Measurements from ENCODE around the gene NRP1.

NRP1 gene

GRCh38 chr10:33347211-33347610 is 12.7 kb upstream of the NRP1 start:
- DNase-seq, result no peak

- DNase-seq, result no peak
Observed at GRCh38 chr10:33345236-33345635, 10.8 kb upstream of the NRP1 start.

DNA sequence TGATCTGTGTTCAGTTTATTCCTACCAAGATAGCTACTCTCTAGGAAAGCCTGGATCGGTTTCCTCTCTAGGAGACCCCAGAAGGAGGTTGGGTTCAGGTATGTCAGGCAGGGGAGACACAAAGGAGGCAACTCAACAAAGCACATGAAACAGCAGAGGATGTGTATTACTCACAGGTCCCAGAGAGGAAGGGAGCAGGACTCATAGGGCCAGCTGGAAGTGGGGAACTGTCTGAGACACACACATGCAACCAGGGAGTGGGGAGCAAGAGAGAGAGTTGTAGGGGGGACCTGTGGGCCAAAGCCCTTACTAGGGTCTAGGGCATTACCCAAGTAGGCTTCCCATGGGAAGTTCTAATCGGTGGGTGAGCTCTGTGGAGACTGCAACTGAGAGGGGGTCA is 10.2 kb upstream of the NRP1 start:
- no peak for DNase-seq

- DNase-seq, result no peak
Observed at GRCh38 chr10:33341637-33342036, 7.2 kb upstream of the NRP1 start.

DNA sequence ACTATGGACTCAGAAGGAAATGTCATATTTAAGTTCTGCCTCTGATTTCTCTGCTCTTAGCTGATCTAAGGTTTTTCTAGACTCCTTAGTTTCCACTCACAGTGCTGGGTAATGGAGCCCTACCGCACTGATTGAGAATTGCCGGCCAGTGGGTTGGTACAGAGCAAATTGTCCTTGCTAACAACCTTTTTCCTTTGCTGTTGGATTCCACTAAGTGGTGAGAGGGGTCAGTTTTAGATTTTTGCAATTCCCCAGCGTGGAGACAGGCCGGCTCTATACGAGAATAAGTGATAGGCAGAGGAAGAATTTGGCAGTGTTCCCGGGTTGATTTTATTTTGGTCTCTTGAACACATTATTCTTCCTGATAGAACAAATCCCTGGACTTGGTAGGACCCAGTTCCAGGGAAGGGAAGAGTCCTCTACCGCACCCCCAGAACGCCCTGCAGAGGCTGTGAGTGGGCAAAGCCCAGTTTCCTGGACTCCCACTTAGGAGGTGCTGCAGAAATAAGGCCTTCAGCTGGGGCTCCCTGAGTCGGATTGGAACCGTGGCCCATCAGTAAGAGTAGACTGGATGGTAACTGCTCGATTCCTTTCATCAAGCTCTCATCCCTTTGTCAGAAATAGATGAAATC is 3.0 kb upstream of the NRP1 start:
- DNase-seq, result no peak

DNA sequence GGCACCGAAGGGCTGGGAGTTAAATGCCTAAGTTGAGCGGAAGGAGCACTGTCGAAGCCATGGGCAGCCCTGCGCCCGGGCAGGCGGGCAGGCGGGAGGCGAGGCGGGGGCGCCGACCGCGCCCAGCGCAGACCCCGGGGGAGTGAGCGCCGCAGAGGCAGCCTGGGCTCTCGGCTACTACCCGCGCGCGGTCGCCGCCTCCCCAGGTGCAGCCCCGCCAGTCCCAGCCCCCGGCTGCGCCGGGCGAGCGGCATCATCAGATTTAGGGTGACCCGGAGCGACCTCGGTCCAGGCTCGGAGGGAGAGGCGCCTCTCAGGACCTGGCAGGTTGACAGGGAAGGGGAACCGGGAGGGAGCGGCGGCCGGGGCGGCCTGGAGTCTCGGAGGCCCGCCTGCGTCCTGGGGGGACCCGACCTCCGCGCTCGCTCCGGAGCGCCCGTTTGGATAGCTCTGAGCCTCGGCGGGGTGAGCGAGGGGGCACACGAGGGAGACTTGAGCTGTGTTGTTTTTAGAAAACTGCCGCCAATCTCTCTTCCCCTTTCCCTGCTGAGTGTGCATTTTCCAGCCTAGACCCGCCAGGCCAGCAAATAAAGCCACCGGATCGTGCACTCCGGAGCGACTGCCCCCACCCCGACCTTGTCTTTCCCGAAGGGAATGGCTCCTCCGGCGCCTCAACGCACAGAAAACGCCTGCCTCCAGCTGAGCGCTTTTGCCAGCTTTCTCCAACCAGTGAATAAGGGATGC is 2.3 kb upstream of the NRP1 start:
- peak; percentile 12 for DNase-seq

DNA sequence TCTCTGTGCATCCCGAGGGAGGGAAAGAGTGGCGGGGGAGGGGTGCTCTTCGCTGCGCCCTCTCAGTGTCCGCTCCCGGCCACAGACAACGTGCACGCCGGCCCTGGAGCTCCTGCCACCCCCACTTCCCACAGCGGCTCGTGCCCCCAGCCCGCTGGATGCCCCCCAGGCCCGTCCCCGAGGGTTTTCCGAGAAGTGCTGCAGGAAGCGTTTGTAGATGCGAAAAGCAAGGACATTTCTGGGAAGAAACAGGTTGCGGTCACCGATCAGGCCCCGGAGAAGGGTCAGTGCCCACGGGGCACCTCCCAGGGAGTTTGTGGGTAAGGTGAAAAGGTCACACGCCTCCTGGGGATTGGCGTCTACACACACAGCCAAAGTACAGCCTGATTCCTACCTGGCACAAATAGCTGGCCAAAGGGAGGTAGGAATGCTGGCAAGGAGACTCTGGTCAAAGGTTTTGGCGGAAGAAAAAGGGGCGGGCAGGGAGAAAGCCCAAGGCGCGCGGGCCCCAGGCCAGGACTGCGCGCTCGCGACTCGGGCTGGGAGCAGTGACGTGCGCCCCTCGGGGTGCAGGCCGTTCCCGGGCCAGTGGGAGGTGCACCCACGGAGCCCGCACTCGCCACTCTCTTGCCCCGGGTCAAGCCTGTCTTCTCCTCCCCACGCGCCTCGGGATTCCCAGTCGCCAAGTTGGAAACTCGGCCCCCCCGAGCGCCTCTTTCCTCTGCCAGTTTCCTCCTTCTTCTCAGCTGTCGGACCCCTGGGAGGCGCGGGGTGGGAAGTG is 1.5 kb upstream of the NRP1 start:
- peak; percentile 7 for DNase-seq

- DNase-seq, result no peak
Observed at GRCh38 chr10:33335551-33335800, 1.0 kb upstream of the NRP1 start.

DNA sequence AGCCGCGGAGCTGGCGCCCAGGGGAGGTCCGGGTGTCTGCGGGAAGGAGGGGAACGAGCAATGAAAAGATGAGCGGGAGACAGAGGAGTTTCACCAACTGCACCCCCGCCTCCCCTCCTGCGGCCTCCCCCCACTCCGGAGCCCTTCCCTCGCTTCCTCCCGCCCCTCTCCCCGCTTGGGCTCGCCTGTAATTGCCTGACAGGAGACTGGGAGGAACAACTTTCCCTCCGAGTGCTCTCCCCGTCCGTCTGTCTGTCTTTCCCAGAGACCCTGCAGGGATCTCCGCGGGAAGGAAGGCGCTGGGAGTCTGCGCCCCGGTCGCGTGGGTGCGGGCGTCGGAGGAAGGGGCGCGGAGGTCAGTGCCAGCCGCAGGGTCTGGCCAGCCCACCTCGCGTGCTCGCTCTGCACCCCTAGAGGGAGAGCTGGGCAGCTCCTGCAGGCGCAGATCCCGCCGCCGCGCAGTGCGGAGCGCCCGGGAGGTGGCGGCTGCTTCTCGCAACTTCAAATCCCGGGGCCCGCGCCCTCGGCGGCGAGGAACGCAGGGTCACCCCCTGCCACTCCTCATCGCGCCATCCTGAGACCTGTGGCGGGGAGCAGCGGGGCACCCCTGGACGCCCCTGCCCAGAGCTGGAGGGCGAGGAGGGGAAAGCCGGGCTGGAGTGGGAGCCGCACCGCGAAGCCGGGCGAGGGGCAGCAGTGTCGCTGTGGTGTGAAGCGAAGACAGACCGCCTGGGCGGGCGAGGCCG is 511 bp upstream of the NRP1 start:
- DNase-seq, result peak; percentile 45

DNA sequence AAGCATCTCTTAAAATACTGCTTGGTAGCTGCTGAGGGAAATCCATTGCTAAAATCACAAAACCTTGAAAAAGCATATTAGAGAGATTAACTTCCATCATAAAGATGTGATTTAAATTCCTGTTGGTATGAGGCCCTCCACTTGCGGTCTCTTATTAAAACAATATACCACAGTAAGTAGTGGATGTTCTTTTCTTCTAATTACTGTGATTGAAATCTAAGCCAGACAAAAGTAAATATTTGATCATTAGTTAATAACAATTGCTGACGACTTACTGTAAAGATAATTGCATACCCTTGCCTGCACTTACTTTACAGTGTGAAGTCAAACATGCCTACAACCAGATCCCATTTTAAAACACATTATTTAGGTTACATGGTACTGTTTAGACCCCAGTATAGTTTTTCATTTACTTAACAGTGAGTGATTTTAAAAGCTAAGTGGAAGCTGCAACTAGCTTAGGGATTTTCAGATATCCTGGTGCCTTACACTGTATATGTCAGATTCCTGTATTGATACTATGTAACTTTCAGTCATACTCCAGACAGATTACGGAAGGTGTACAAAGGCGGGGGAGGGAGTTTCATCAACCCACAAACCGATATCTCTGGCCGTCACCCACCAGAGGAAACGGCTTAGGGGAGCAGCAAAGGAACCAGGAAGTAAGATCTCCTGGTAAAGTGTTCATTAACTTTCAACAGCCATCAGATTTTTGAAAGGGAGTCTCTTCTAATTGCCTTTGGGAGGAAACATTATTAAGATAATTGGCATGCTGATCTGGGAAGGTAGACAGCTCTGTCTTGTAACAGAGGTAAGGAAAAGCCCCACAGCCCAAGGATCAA is 986 bp downstream of the NRP1 start:
- no peak for DNase-seq

DNA sequence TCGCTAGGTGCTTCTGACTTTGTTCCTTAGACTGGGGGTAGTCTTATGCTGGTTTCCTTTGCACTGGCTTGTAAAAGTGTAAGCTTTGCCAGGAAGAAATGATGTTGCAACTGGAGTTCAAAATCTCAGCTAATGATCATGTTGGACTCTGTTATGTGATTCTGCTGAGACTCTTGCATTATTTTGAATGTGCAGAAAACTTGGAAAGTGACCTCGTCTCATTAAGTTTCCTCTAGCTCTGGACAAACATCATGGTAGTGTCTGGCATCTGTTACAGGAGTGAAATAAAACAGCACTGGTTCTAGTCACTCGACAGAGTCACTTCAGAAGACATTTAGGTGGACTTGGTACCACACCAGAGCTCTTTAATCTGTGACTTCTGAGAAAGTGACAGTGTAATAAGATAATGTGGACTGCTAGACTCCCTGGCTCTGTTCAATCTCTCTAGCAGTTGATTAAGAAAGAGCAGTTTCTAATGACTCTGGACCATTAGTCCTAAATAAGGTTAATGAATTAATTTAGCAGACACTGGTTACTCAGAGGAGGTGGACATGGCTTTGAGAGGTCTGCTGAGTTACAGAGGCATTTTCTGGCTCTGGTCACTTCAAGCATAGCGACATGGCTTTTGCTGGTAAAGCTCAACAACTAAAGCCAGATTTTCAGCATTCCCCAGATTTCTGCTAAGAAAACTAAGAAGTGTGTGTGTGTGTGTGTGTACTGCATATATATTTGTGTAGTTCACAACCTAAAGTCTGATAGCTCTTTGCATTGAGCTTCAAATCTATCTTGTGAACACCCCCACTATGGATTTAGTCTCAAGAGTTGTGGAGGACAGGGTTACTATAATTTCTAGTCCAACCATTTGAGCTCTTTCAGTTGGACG is 2.0 kb downstream of the NRP1 start:
- no peak for DNase-seq

GRCh38 chr10:33331379-33331694 is 3.1 kb downstream of the NRP1 start:
- DNase-seq, result no peak

DNA sequence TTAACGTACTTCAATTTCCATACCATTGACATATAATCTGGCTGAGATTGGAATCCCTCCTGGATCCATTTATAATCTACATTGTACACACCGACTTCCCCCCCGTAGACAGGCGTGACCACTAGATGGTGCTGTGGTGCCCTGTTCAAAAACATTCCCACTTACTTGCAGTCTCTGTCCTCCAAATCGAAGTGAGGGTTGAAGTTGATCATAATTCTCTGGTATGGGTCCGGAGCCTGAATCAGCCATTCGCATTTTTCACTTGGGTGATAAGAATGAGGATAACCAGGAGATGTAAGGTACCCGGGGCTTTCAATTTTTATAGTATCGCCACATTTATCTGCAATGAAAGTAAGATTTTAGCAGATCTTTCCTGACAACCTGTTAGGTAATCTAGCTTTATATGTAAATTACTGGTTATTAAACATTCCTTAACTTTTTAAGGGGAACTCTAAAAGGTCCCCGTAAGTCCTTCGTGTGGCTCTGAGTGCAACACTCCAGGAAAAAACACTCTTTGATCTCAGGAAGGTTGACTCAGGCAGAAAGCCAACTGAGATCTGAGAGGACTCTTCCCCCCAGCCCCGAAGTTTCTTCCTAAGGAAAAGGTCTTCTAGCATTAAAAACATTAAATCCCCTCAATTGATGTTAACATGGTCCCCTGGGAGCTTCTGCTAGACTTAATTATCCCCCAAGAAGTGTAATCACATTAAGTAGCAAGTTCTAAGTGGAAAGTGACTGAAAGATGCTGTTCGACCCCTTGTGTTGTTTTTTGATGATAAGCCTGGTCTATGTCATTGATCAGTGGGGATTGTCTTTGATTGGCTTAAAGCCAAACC is 3.7 kb downstream of the NRP1 start:
- DNase-seq, result peak; percentile 82

DNA sequence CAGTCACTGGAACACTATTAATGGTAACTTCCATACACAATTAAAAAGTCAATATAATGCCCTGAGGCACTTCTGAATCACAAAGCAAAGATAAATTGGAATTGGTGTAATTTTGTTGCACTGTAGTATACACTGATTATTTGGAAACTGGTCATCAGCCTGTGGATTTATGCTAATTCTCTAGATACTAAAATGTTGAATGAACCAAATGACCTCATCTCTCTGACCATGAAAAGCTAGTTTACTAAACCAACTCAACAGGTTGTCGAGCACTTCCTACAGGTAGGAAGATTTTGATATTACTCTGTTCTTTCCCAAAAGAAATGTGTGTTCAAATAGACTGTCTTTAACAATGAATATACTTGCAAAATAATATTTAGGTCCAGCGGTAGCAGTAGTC is 5.3 kb downstream of the NRP1 start:
- DNase-seq, result no peak

DNA sequence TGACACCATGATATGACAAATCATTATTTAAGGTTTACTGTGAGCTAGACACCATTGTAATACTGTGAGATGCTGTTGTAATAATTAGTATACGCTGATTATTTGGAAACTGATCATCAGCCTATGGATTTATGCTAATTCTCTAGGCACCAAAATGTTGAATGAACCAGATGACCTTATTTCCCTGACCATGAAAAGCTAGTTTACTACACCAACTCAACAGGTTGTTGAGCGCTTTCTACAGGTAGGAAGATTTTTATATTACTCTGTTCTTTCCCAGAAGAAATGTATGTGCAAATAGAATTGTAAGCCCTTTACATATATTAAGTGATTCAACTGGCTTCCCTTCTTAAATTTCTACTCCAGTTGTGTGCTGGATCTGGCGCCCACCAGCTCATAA is 6.2 kb downstream of the NRP1 start:
- DNase-seq, result no peak

GRCh38 chr10:33327751-33328150 is 6.7 kb downstream of the NRP1 start:
- DNase-seq, result no peak

DNA sequence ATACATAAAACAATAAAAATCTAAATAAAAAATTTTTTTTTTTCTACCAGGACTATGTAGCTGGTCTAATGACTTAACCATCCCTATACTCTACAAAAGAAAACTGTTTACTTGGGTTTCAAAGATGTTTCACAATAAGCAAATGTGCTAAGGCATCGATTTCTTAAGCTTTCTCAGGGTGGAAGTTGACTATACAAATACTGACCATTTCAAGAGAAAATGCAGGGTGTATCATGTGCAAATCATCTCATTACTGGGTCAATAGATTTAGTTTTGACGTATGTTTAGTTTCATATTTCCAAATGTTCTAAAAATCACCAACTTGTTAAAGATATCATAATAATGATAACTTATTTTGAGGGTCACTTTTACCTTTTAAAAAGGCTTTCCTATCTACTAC is 7.5 kb downstream of the NRP1 start:
- no peak for DNase-seq

DNA sequence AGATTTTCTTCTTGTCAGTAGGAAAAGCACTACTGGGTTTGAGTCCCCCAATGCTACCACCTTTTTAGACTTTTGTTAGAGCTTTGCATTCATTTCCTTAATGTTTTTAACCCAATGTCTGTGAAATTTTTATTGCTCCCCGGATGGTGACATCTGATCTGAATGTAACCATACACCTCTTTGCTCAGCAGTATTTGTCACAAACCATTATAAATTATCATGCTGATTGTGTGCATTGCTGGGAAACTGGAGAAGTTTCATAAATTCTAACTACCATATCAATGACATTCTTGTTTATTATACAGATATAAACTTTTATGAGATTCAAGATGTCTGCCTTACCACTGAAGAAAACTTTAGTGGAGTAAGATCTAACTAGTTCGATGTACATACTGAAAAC is 8.5 kb downstream of the NRP1 start:
- DNase-seq, result no peak

DNA sequence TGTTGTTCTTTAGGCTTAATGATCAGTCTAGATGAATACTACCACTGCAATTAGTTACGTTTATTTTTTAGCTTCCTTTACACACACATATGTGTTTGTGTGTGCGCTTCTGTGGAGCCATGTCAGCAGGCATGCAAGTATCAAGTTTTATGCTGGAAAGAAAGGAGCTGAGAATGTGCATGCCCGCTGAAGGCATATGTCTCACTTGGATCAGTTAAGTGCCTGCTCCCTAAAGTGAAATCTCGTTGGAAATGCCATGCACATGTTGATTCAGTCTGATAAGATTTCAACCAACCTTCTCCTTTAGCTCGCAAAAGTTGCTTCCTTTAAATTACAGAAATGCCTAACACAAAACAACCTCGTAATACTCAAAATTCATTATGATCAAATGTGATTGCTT is 10.7 kb downstream of the NRP1 start:
- DNase-seq, result no peak

DNA sequence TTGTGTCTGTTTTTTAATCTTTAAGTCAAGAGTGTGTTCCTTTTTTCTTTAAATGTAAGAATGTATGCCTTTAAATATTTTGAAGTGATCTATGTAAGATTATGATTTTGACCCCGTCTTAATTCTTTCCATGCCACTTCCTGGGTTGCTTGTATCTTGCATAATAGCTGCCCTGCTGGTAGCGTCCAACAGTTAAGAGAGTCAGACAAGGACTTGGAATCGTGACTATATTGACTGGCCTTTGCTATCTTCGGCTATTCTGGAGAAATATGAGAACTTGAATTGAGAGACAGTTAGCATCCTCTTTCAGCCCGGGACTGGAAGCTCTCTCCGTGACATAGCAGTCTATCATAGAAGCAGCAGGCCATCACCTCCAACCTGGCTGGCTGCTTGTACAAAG is 13.0 kb downstream of the NRP1 start:
- DNase-seq, result no peak

DNA sequence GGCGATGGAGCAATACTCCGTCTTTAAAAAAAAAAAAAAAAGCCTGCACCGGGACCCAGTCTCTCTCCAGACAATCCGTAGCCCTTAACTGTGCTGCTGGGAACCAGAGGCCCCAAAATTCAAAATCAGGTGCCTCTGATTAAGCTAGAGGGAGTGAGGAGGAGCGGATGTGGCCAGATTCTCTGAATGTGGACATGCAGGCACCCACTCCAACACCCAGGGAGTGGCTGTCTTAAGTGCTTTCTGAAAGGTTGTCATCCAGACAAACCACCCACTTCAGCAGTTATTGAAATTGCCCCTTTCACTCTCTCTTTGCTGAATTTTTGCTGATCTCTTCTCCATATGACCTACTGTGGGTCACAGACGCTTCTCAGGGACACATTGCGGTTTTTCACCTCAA is 14.2 kb downstream of the NRP1 start:
- DNase-seq, result no peak
